Measurements from ENCODE around the gene ARL14EPL.

DNA sequence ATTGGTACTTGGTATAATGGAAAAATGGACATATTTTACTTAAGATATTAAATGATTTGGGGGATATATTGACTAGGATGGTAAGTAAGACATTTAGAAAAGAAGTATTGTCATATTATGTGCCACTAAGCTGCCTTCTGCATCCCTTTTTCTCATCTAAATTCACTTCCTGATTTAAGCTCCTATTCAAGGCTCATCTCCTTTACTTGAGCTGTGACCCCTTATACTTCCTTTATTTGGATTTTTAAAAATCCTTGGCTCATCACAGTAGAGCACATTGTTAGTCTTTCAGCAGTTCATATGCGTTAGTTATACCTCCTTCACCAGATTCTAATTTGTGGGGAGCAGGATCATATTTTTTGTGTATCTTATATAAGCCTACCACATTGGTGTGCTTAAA, 59.1 kb downstream of the ARL14EPL start:
- TF ChIP-seq CTCF (IDR thresholded peaks at IDR 0.05) (no peak), POLR2AphosphoS5 (IDR thresholded peaks at IDR 0.05) (no peak), POLR2A (IDR thresholded peaks at IDR 0.05) (no peak), EP300 (IDR thresholded peaks at IDR 0.05) (no peak)

All from upper lobe of left lung (tissue), 4 donors.